Stimulated activated CD4-positive, alpha-beta T cell treated with anti-CD3 and anti-CD28 coated beads, Interleukin-1b, Interleukin-23, amount 100 ng/mL, for 24 hours (primary cell): ENCODE results near the gene BCAR1.
"Not testable (repeated sequence)": the region's sequence is repeated elsewhere in the genome, so short reads cannot be mapped to it uniquely, and the experiment has no call there.

ENCODE experiments used
- DNase-seq, 4 experiments: peaks; one replicate each; pipeline ENCODE4 v3.0.0-alpha.2; 2020; ENCODE audit warnings: low read depth in 4 of 4, low spot score in 1 of 4

BCAR1 gene

DNA sequence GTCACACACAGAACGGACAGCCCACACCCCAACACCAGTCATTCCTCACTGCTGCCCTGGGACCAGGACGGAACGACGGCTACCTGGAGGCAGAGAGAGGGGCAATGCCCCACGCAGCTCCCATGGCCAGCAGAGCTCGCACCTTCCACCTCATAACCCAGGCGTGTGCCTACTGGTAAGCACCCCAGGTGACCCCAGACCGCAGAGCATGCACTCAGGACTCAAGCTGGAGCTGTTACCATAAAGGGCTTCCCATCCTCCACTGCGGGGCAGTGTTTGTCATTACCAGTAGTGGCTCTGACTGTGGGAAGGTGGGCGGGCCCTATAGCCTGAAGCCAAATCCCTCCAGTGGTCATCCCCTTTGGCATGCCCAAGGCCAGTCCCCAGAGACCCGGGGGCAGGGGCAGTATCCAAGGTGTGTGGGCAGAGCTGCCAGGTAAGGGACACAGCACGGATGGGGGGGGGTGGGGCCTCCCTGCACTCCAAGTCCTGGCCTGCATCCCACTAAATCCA is 4.7 kb upstream of the BCAR1 start:
- DNase-seq: no peak

DNA sequence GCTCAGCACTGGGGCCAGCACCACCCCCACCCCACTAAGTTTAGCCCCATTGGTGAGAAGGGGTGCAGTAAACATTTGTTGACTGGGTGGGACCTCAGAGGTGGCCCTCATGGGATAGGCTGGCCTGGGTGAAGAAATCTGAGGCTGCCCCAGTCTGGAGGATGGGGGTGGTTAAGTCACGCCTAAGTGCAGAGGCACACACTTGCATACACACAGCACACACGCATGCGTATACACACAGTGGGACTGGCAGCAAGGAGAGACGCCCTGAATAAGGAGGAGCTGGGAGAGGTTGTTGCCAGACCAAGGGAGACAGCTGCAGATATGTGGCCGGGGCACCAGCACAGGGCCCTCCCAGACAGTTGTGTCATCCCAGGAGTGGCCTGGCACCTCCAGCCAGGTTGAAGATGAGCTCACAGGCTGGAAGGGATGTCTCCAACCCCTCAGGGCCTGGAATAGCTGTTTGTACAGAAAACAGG is 3.0 kb upstream of the BCAR1 start:
- no peak for DNase-seq

- no peak for DNase-seq
These were observed 1.8 kb upstream of the BCAR1 start for GRCh38 chr16:75252946-75253911.

DNA sequence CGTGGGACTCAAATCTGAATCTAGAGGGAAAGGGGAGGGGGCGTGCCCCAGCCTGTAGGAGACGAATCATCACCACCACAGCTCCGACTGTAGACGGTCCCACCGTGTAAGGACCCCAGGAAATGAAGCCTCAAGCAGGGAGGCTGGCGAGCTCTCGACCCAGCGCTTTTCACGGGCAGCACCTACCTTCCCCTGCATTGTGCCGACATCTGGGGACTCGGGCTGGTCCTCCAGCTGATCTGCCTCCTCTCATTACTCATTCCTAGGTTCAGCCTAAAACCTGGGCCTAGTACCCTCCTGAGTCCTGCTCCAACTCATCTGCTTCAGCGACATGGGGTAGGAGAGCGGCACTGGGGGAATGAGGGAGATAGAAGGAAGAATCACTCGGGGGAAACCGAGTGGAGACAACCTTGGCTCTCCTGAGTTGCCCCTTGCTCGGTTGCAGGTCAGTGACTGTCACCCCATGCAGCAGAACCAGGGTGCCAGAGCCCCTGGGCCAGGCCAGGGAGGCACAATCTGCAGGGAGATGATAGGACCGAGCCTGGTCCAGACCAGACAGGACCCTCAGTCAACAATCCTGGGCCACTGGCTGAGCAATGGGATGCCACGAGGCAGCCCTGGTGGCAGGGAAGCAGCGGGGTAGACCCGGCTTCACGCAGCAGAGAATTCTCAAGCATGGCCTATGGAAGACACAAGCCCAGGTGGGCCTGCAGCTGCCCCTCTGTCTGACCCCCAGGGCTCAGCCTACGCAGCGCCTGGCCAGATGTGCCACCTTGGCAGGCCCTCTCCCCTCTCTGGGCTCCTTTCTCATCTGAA is 833 bp upstream of the BCAR1 start:
- DNase-seq: no peak

GRCh38 chr16:75250809-75251279 is 580 bp downstream of the BCAR1 start:
- DNase-seq: no peak

- no peak for DNase-seq
These were observed 1.2 kb downstream of the BCAR1 start for GRCh38 chr16:75250089-75250808.

GRCh38 chr16:75249441-75249840 is 2.0 kb downstream of the BCAR1 start:
- no peak for DNase-seq

GRCh38 chr16:75248536-75249380 is 2.7 kb downstream of the BCAR1 start:
- DNase-seq: no peak

DNA sequence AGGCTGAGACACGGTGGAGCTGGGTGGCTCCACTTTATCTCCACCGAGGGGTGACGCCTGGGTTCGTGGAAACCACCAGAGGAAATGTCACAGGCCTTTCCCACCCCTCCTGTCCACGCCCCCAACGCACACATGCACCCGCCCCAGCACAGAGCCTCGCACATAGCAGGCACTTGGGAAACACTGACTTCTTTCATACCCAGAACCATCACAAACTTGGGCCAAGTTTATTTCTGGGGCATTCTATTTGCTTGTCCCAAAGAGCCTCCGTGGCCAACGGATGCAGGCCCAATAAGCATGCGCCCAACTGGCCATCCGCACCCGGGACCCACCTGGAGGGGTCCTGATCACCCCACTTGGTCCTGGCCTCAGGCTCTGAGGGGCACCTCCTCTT is 3.3 kb downstream of the BCAR1 start:
- no peak for DNase-seq

- no peak for DNase-seq
These were observed 4.2 kb downstream of the BCAR1 start for GRCh38 chr16:75247249-75247648.

DNA sequence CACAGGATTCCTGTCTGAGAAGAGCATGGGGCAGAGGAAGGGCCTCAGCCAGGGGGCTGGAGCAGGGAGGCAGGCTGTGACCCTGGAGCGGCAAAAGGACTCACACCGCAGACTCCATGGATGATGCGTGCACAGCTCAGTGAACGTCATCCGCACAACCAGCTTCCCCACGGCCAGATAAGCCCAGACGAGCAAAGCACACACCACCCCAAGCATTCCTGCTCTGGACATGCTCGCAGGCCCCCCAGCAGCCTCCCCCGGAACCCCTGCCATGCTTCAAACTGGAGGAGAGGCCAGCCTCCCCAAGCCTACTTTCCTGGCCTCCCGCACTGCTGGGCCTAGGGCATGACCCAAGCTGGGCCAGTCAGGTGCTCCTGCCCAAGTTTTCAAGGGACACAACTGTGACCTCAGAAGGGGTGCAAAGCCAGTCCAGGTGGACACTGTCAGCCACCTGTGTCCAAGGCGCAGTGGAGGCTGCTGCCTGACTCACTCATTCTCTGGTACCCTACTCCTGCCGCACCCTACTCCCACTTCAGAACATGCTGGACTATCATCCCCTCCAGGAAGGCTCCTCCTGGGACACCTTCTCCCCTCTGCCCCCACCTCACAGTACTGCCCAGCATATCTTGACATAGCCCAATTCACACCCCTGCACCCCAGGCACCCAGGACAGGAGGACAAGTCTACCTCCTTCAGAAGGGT is 4.8 kb downstream of the BCAR1 start:
- DNase-seq: no peak

GRCh38 chr16:75244844-75245758 is 6.3 kb downstream of the BCAR1 start:
- no peak for DNase-seq

DNA sequence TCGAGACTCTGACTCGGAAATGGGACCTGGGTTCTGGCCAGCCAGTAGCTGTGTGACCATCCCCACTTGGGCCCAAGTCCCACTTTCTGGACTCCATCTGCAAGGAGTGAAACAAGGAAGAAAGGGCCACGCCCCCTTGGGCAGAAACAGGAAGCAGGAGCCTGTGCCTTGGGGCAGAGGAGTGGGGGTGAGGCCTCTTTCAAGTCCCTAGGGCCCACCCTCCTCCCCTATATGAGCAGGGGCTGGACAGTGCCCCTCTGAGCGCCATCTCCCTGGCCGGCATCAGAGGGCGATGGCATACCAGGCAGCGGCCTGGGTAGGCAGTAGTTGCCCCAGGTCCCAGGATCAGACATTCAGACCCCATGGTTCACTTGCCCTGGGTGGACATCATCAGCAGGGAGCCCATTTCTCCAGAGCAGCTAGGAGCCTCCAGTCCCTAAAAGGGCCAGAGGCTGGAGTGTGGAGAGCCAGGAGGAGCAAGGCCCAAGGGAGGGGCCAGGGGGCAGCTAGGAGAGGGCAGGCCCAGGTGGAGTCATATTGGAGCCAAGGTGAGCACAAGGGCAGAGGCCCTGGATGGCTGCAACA is 7.1 kb downstream of the BCAR1 start:
- DNase-seq: no peak

- no peak for DNase-seq
These were observed 7.7 kb downstream of the BCAR1 start for GRCh38 chr16:75243667-75244224.

- DNase-seq: not testable (repeated sequence)
These were observed 8.9 kb downstream of the BCAR1 start for GRCh38 chr16:75242436-75243078.

DNA sequence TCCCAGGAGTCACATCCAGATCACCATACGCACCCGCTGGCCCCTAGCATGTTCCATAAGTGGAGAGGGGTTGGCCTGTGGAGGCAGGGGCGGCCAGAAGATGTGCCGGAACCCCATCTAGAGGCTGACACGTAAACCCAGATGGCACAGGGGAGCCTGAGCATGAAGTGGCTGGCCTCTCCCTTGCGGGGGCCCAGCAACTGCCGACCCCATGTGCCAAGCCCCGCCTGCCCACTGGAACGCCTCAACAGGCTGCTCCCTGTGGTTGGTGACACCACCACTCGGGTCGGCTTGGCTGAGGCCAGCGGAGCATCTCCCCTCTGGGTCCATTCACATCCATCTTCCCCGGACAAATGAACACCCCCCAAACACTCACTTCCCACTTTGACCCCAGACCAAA is 9.5 kb downstream of the BCAR1 start:
- no peak for DNase-seq

GRCh38 chr16:75241412-75241811 is 10.0 kb downstream of the BCAR1 start:
- DNase-seq: no peak
